DMS114 treated with DMSO at 0.1 percent for 48 hours (cell line): ENCODE measurements around the gene CST9L.

Source experiments
- DNase-seq: peaks from one replicate; lab custom pipeline; 2025; ENCODE audit not compliant: unreplicated experiment; lab: John Stamatoyannopoulos, UW

The CST9L gene

DNA sequence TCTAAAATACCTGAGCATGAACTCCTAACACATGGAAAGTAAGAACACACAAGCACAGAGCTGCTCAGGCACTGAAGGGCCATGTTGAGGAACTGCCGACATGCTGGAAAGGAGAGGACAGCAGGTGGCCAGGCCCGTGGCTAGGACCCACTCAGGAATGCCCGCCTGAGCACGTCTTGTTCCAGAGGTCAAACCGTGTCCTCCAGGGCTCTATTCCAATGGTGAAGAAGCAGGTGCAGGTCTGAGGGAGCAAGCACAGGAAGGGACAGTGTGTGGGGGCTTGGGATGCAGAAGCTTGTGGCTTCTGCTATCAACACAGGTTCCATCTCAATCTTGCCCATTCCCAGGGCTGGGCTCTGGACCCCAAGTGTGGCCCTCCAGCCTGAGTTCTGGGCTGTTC, 20.7 kb downstream of the CST9L start:
- DNase-seq: no peak

GRCh38 chr20:23546435-23547144, 21.7 kb downstream of the CST9L start:
- DNase-seq: no peak

GRCh38 chr20:23544133-23544532, 24.2 kb downstream of the CST9L start:
- DNase-seq: no peak

DNA sequence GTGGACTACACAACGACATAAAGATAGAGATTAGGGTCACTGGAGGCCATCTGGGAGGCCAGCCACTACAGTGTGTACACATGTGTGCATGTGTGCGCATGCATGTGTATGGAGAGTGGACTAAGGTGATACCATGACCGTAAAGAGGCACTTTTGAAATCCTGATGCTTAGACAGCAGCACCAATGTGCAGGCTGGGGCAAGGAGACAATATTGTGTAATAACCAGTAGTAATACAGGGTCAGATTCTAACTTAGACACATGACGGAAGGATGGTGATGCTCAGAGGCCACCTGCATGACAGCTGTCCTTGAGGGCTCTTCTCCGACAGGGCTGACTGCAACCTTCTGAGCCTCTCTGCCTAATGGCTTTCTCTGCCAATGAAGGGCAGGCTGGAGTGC, 25.5 kb downstream of the CST9L start:
- DNase-seq: no peak

GRCh38 chr20:23541776-23542175, 26.5 kb downstream of the CST9L start:
- DNase-seq: no peak

- no peak for DNase-seq
Measured at GRCh38 chr20:23541330-23541729, 27.0 kb downstream of the CST9L start.

- DNase-seq: no peak
Measured at GRCh38 chr20:23540624-23541023, 27.7 kb downstream of the CST9L start.

- no peak for DNase-seq
Measured at GRCh38 chr20:23537030-23537429, 31.3 kb downstream of the CST9L start.

DNA sequence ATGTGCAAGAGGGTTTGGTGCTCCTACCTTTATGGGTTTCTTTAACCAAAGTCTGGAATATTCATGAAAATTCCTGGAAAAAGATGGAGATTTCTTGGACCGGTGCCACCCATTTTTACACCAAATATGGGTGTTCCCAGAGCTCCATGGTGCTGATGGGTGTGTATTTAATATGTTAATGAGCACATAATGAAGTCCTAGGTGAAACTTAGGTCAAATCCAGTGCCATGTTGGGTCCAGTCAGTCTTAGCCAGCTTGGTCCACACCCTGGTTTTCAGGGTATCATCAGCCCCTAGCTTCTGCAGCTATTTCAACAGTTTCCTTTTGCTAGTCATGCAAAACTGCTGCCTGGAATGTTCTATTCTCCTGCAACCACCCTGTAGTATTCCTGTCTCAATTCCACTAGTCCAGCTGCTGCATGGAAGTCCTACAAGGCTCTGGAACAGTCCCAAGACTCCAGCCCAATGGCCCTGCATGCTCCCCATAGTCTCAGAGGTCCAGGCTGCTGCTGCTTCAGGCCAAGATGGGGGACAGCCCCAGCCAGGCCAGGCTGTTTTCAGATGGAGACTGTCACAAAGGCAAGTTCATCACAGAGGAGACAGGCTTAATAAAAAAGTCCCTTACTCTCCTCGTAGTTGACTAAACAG, 31.8 kb downstream of the CST9L start:
- no peak for DNase-seq

DNA sequence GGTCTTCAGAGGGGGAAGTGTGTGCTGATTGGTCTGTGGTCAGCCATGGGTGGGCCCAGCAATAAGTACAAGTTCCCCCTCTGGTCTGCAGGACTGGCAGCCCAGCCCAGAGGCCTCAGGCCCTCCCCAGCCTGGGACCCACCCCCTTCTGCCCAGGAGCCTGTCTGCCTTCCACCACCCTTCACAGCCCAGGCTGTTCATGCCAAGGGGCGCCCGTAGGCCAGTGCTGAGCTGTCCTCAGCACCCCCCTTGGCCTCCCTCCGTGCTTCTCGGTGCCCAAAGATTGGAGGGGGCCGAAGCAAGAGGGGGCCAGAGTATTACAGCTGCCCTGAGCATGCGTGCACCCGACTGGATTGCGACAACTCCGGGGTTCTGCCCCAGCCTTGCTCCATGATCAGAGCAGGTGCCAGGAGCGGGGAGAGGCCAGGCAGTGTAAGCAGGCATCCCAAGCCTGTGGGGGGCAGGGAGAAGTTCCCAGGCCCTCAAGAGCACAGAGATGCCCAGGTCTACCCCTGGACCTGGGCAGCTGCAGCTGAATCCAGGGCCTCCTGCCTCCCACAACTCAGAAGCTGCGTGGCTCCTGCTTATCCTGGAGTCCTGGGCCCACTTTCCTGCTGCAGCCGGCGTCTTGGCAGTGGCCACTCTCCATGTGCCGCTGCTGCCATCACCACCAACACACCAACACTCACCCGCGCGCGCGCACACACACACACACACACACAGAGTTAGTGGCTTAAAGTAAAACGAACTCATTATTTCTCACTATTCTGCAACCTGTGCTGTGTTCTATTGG, 33.3 kb downstream of the CST9L start:
- no peak for DNase-seq

- DNase-seq: no peak
Measured at GRCh38 chr20:23533161-23533560, 35.1 kb downstream of the CST9L start.

DNA sequence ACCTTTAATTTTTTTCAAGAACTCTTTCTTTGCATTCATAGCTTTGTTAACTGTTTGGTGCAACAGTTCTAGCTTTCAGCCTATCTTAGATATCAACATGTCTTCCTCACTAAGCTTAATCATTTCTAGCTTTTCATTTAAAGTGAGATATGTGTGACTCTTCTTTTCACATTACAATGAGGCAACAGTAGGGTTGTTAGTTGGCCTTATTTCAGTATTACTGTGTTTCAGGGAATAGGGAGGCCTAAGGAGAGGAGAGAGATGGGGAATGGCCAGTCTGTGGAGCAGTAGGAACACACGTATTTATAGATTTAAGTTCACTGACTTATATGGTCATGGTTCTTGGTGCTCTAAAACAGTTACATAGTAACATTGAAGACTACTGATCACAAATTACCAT, 35.8 kb downstream of the CST9L start:
- DNase-seq: no peak

GRCh38 chr20:23530937-23531567, 37.2 kb downstream of the CST9L start:
- DNase-seq: no peak

DNA sequence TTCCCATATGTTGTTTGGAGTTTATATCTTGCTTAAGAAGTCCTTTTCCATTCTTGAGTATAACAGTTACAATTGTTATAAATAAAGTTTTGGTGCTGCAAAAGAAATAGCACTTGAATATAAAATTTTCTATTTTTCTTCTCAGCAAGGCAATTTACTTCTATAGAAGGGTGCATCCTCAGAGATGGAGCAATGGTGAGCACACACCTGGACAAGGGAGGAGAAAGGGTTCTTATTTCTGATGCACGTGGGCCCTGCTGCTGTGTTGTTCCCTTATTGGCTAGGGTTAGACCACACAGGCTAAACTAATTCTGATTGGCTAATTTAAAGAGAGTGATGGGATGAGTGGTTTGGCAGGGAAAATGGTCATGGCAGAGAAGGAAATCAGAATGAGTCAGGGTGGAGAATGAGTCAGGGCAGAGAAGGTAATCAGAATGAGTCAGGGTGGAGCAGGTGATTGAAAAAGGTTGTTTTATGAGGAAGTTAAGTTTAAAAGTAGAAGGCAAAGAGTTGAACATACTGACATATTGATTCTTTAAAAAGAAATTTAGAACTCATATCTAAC, 39.3 kb downstream of the CST9L start:
- DNase-seq: no peak

- no peak for DNase-seq
Measured at GRCh38 chr20:23526850-23527249, 41.4 kb downstream of the CST9L start.

DNA sequence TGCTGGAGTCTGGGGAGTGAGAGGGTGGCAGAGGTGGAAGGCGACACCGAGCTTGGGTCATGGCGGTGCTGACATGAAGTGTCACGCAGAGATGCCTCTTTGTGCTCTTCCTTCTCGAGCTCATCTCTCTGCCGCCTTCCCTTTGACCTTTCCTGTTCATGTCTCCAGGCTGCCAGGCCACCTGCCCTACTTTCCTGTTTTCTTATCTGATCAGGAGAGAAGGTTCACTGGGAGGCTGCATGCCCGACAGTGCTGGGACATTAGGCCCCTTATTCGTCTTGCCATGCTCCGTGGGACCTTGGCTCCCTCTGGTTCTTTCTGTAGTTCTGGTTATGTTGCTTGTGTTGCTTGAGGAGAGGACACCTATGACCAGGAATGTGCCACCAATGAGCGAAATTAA, 44.1 kb downstream of the CST9L start:
- DNase-seq: no peak

- DNase-seq: no peak
Measured at GRCh38 chr20:23520185-23520584, 48.1 kb downstream of the CST9L start.

DNA sequence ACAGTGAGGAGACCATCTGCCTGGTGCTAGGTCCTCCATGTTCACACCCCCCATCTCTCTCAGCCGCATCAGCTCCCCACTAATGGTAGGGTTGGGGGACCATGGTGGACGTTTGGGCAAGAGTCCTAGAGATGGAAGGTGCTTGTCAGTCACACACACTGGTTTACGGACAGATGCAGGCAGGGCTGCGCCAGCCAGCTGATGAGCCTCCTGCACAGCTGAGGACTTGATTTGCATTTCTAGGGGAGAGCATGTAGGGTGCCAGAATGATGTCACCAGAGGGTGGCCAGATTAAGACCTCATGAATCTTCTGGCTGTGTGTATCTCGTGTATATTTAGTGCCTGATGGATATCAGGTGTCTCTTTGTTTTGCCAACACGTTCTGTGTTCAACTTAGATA, 48.7 kb downstream of the CST9L start:
- DNase-seq: no peak

DNA sequence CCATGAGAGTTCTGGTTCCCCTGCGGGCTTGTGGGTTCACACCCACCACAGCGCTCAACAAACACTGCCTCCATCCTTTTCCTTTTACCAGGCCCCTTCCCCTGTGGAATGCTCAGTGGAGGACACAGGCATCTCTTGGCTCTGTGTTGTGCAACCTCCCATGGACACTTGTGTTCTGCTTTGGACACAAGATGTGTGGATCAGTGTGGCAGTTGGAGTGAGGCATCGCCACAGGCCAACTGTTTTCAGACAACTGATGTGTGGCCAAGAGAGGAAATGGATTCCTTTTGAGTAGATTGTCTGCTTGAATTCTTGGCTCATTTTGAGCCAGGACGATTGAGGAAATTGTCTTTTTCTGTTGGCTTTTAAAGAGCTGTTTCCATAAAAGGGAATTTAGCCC, 50.6 kb downstream of the CST9L start:
- no peak for DNase-seq

DNA sequence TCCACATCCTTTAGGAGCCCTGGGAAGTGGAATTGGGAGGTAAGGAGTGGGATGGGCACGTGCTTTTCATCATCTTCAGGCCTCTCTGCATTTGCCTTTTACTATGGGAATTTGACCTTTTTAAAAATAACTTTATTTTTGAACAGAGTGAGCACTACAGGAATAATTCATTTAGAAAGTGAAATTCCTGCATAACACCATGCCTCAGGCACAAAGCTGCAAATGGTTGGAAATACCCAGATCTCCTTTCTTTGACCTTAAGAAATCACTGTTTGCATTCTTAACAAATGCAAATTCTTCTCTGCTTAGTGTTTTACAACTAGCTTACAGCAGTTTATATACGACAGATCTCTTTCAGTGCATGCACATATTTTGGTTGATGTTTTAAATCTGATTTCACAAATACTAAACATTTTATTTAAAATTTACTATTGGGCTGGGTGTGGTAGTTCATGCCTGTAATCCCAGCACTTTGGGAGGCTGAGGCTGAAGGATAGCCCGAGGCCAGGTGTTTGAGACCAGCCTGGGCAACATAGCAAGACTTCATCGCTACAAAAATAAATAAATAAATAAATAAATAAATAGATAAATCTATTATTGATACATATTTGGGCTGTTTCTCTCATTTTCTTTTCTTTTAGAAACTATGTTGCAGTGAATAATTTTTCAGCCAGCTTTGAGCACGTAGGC, 52.9 kb downstream of the CST9L start:
- no peak for DNase-seq

GRCh38 chr20:23514848-23515247, 53.4 kb downstream of the CST9L start:
- DNase-seq: no peak
